Retinal pigment epithelial cell (primary cell): Measurements from ENCODE around the gene RAET1L.
"Not testable (repeated sequence)": the region's sequence is repeated elsewhere in the genome, so short reads cannot be mapped to it uniquely, and the experiment has no call there.

Experiments
- DNase-seq: peaks from one replicate; pipeline ENCODE4 v3.0.0-alpha.2; 2010; ENCODE audit warnings: low read depth
- H3K4me3 ChIP-seq: 2 replicates; pipeline ENCODE4 v1.5.1; 2011; ENCODE audit warnings: mild to moderate bottlenecking, low read length, control low read depth, moderate library complexity
- CTCF ChIP-seq: conservative IDR thresholded peaks from 2 replicates; pipeline ENCODE4 v1.5.1; 2011; ENCODE audit warnings: low read depth, low read length, control low read depth, inconsistent platforms

The RAET1L gene

GRCh38 chr6:150002710-150003109 is 22.6 kb downstream of the RAET1L start:
- DNase-seq = no peak
- TF ChIP-seq CTCF = no peak
- no peak overlapping the region for H3K4me3 ChIP-seq

- DNase-seq = no peak
- H3K4me3 ChIP-seq = no peak overlapping the region
- no peak for TF ChIP-seq CTCF
Measured at GRCh38 chr6:150001295-150002008, 23.9 kb downstream of the RAET1L start.

- TF ChIP-seq CTCF = no peak
- H3K4me3 ChIP-seq = no peak overlapping the region
- no peak for DNase-seq
Measured at GRCh38 chr6:149999636-150000035, 25.7 kb downstream of the RAET1L start.

- TF ChIP-seq CTCF = no peak
- no peak for DNase-seq
Measured at GRCh38 chr6:149995971-149996370, 29.4 kb downstream of the RAET1L start.

GRCh38 chr6:149995235-149995750 is 30.0 kb downstream of the RAET1L start:
- no peak for TF ChIP-seq CTCF
- H3K4me3 ChIP-seq = no peak overlapping the region
- no peak for DNase-seq

More at GRCh38 chr6:149995971-149996370, 29.4 kb downstream of the RAET1L start:
- no peak overlapping the region for H3K4me3 ChIP-seq

- H3K4me3 ChIP-seq = no peak overlapping the region
- no peak for DNase-seq
- no peak for TF ChIP-seq CTCF
Measured at GRCh38 chr6:149991838-149992237, 33.5 kb downstream of the RAET1L start.

- not testable (repeated sequence) for DNase-seq, H3K4me3 ChIP-seq
Measured at GRCh38 chr6:149991472-149991795, 33.9 kb downstream of the RAET1L start.
